A549 (cell line): Measurements from ENCODE around the gene SLC38A6. TPM values are rescaled to one million over a fixed set of nuclear protein-coding genes. Genes with fewer than 3 reads are reported as not detected.

Experiments used
- ATAC-seq, 2 experiments: fragments of 200-7000 bp in 1 of 2; fragments of >200 bp in 1 of 2; cut with Nextera tagmentation in 1 of 2; cut with Tn5 transposase in 1 of 2; 3 replicates each; pipeline versions ENCODE4 v1.8.0 to v1.9.1; 2018 to 2020; ENCODE audit warnings: mild to moderate bottlenecking in 1 of 2, moderate library complexity in 1 of 2
- CTCF ChIA-PET: fragments of 300-600 bp; sonication (Branson Sonifier 250); formaldehyde crosslinking; extraction: SDS; loops from one replicate; lab custom pipeline; 2021; ENCODE audit warnings: antibody characterized with exemption, inconsistent platforms; lab: Yijun Ruan, JAX
- POLR2A ChIA-PET: fragments of 350-600 bp; formaldehyde crosslinking; extraction: SDS; loops from one replicate; lab custom pipeline; 2021; ENCODE audit warnings: antibody characterized with exemption, inconsistent platforms; lab: Yijun Ruan, JAX
- DNase-seq, 2 experiments: peaks; one replicate each; pipeline versions ENCODE4 v3.0.0 to v3.0.0-alpha.2; 2011 to 2016; ENCODE audit warnings: low read depth in 1 of 2, low spot score in 1 of 2
- FAIRE-seq: peaks from 2 replicates; lab custom pipeline; 2011; peaks lifted over from hg19 to GRCh38; lab: Jason Lieb, UNC
- H3K27ac ChIP-seq, 2 experiments: fragments of >200 bp; sonication (Bioruptor Twin); formaldehyde crosslinking; 3 replicates each; pipeline ENCODE4 v1.5.1; 2016 to 2017
- H3K4me1 ChIP-seq: fragments of >200 bp; sonication (Bioruptor Twin); formaldehyde crosslinking; 3 replicates; pipeline ENCODE4 v1.6.1; 2016
- H3K4me2 ChIP-seq: fragments of >200 bp; sonication (Bioruptor Twin); formaldehyde crosslinking; 3 replicates; pipeline ENCODE4 v1.6.1; 2016
- H3K4me3 ChIP-seq: fragments of >200 bp; sonication (Bioruptor Twin); formaldehyde crosslinking; 3 replicates; pipeline ENCODE4 v1.5.1; 2016
- H3K9me3 ChIP-seq: fragments of >200 bp; sonication (Bioruptor Twin); formaldehyde crosslinking; 3 replicates; pipeline ENCODE4 v1.6.1; 2016
- BHLHE40 ChIP-seq: IDR thresholded peaks from 2 replicates; pipeline ENCODE4 v1.6.1; 2012; ENCODE audit warnings: low read depth, low read length, inconsistent platforms
- CBX2 ChIP-seq: fragments of 200-600 bp; sonication (generic); IDR thresholded peaks from 2 replicates; pipeline ENCODE4 v1.6.1; 2016; ENCODE audit warnings: low read depth, mild to moderate bottlenecking, borderline replicate concordance
- CBX8 ChIP-seq: fragments of 200-600 bp; sonication (generic); IDR thresholded peaks from 2 replicates; pipeline ENCODE4 v1.6.1; 2016
- CEBPB ChIP-seq, 2 experiments: fragments of >200 bp in 1 of 2; sonication (Bioruptor Twin) in 1 of 2; formaldehyde crosslinking in 1 of 2; IDR thresholded peaks; 2 replicates each; pipeline ENCODE4 v1.6.1; 2012 to 2016
- E2F6 ChIP-seq: IDR thresholded peaks from 2 replicates; pipeline ENCODE4 v1.6.1; 2012; ENCODE audit warnings: low read depth, borderline replicate concordance
- EP300 ChIP-seq, 2 experiments: fragments of >200 bp; sonication (Bioruptor Twin); formaldehyde crosslinking; IDR thresholded peaks; 2 replicates in 1 of 2; 3 replicates in 1 of 2; pipeline ENCODE4 v1.6.1; 2016 to 2017
- ESRRA ChIP-seq: fragments of 150-350 bp; IDR thresholded peaks from 2 replicates; pipeline ENCODE4 v1.6.1; 2014; ENCODE audit warnings: mild to moderate bottlenecking, low read length, borderline replicate concordance
- HOXB13 ChIP-seq: fragments of 250-450 bp; sonication (Bioruptor Pico); IDR thresholded peaks from 2 replicates; pipeline ENCODE4 v1.5.0; 2020; ENCODE audit warnings: low read depth, mild to moderate bottlenecking, moderate library complexity
- HOXB5 ChIP-seq: fragments of 250-450 bp; sonication (Bioruptor Pico); IDR thresholded peaks from 2 replicates; pipeline ENCODE4 v1.5.0; 2020; ENCODE audit warnings: mild to moderate bottlenecking, moderate library complexity
- JUNB ChIP-seq: fragments of >200 bp; sonication (Bioruptor Twin); formaldehyde crosslinking; IDR thresholded peaks from 2 replicates; pipeline ENCODE4 v1.6.1; 2016
- MYC ChIP-seq: IDR thresholded peaks from 2 replicates; pipeline ENCODE4 v1.6.1; 2012; ENCODE audit warnings: mild to moderate bottlenecking, inconsistent platforms, low read length, improper control_type of control experiment, borderline replicate concordance
- PHF8 ChIP-seq: fragments of 200-600 bp; sonication (generic); IDR thresholded peaks from 2 replicates; pipeline ENCODE4 v1.6.1; 2016; ENCODE audit warnings: low read depth, mild to moderate bottlenecking, antibody characterized with exemption, moderate library complexity, borderline replicate concordance
- POLR2A ChIP-seq: IDR thresholded peaks from 2 replicates; pipeline ENCODE4 v1.6.1; 2012; ENCODE audit warnings: mild to moderate bottlenecking, low read length
- RAD21 ChIP-seq, 2 experiments: fragments of >200 bp in 1 of 2; sonication (Bioruptor Twin) in 1 of 2; formaldehyde crosslinking in 1 of 2; IDR thresholded peaks in 1 of 2; conservative IDR thresholded peaks in 1 of 2; 2 replicates in 1 of 2; 3 replicates in 1 of 2; pipeline ENCODE4 v1.6.1; 2012 to 2018; ENCODE audit warnings: inconsistent platforms in 1 of 2
- RARB ChIP-seq: fragments of 250-450 bp; sonication (Bioruptor Pico); IDR thresholded peaks from 2 replicates; pipeline ENCODE4 v1.8.0; 2021; ENCODE audit warnings: mild to moderate bottlenecking, moderate library complexity
- REST ChIP-seq: fragments of 200-600 bp; sonication (generic); IDR thresholded peaks from 2 replicates; pipeline ENCODE4 v1.6.1; 2016; ENCODE audit warnings: antibody characterized with exemption, mild to moderate bottlenecking, moderate library complexity
- SMC3 ChIP-seq: fragments of >200 bp; sonication (Bioruptor Twin); formaldehyde crosslinking; IDR thresholded peaks from 3 replicates; pipeline ENCODE4 v1.6.1; 2018; ENCODE audit warnings: inconsistent platforms
- SREBF2 ChIP-seq: fragments of 450-650 bp; IDR thresholded peaks from 2 replicates; pipeline ENCODE4 v1.6.1; 2014; ENCODE audit warnings: mild to moderate bottlenecking, moderate library complexity
- ZFP36 ChIP-seq: fragments of 450-650 bp; IDR thresholded peaks from 2 replicates; pipeline ENCODE4 v1.6.1; 2014; ENCODE audit warnings: borderline replicate concordance; ENCODE audit not compliant: partially characterized antibody
- ZNF302 ChIP-seq: fragments of 250-450 bp; sonication (Bioruptor Pico); IDR thresholded peaks from 2 replicates; pipeline ENCODE4 v1.9.0; 2021; ENCODE audit warnings: inconsistent platforms, mild to moderate bottlenecking, moderate library complexity
- WGBS: methylation state at CpG from one replicate; pipeline ENCODE4 v1.1.6; 2017; ENCODE audit errors: missing lambda C conversion rate; 5-methylcytosine and 5-hydroxymethylcytosine counted together
- polyA plus RNA-seq, 4 experiments: library from polyadenylated mRNA; depleted of rRNA in 3 of 4; stranded (reverse); fragments of >200 nt; fragmentation: RNase III in 1 of 4; extraction: RNeasy Plus Mini Kit Qiagen cat#74134 plus additional on column Dnase treatment in 1 of 4; gene quantifications; 2 replicates in 3 of 4; 3 replicates in 1 of 4; pipeline ENCODE4 v1.2.3, GENCODE V29; 2011 to 2017

Gene SLC38A6
- polyA plus RNA-seq, 2 of the 4 experiments (the other 2 are of a cell fraction), result 33.3 to 37.8 TPM

DNA sequence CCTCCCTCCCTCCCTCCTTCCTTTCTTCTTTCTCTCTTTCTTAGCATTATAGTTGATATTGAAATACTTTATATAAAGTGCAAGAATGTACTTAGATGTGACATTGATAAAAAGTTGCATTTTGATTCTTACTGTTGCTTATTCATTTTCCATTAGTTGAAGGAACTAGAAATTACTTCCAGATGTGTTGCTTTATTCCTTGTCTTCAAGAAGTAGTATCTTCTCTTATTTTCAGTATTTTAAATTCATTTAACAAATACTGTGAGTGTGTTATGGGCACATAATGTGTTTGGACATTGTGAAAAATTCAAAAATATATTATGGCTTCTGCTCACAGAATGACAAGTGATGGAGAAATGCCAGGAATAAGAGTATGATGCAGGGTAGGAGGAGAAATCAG is 45.7 kb upstream of the SLC38A6 start (continued):
- TF ChIP-seq RAD21 (conservative IDR thresholded peaks at IDR 0.05 in 1 of 2, IDR thresholded peaks at IDR 0.05 in 1 of 2) (no peak), ZNF302 (CRISPR knock-in tag) (no peak), HOXB13 (no peak), HOXB5 (no peak), EP300 (IDR thresholded peaks at IDR 0.05) (no peak), E2F6 (no peak)

GRCh38 chr14:60943637-60944032 is 37.4 kb upstream of the SLC38A6 start:
- CTCF ChIA-PET, result no interaction called here
- H3K9me3 ChIP-seq, result no peaks in the 10 kb centered on the region
- no peak for DNase-seq
- 93% methylated on average over 1 of the region's 1 CpG for WGBS
- no peak for TF ChIP-seq BHLHE40
- no peak for TF ChIP-seq SREBF2
- no peak for TF ChIP-seq JUNB
- no peak for TF ChIP-seq PHF8
- no peak for TF ChIP-seq CBX2
- no peak for TF ChIP-seq POLR2A
- no peak for TF ChIP-seq ZFP36
- no peak for TF ChIP-seq SMC3
- no peak for TF ChIP-seq RARB (CRISPR knock-in tag)
- TF ChIP-seq MYC, result no peak
- TF ChIP-seq ESRRA, result no peak
- no peak for TF ChIP-seq RAD21 (conservative IDR thresholded peaks at IDR 0.05 in 1 of 2, IDR thresholded peaks at IDR 0.05 in 1 of 2)
- no peak for TF ChIP-seq REST
- TF ChIP-seq, all 56 proteins: peak for 0
- H3K4me3 ChIP-seq, result no peak overlapping the region
- FAIRE-seq (no peak), ATAC-seq (no peak)
- H3K4me2 ChIP-seq, result no peak overlapping the region
- POLR2A ChIA-PET, result no interaction called here
- no peak overlapping the region for H3K27ac ChIP-seq
- no peaks in the 10 kb centered on the region for H3K4me1 ChIP-seq

DNA sequence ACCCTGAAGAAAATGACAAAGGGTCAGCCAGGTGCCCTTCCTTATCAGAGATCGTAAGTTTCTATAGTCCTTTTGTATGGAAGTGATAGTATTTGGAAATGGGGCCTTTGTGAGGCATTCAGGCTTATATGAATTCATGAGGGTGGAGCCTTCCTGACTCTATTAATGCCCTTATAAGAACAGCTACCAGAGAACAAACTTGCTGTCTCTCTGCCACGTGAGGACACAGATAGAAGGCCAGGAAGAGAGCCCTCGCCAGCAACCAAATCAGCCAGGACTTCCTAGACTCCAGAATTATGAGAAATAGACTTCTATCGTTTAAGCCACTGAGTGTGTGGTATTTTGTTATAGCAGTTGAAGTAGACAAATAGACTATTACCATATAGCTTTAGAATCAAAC is 36.8 kb upstream of the SLC38A6 start:
- no peak overlapping the region for H3K4me2 ChIP-seq
- no peak for DNase-seq
- H3K4me3 ChIP-seq, result no peak overlapping the region
- ATAC-seq, result no peak
- no peak for TF ChIP-seq PHF8
- TF ChIP-seq, all 56 proteins: peak for 0
- FAIRE-seq, result peak; percentile 59
- no peak overlapping the region for H3K27ac ChIP-seq
- ChIA-PET POLR2A (no interaction called here), CTCF (no interaction called here)
- 87% methylated on average over 4 of the region's 4 CpGs for WGBS
- no peaks in the 10 kb centered on the region for H3K4me1 ChIP-seq
- H3K9me3 ChIP-seq, result no peaks in the 10 kb centered on the region

DNA sequence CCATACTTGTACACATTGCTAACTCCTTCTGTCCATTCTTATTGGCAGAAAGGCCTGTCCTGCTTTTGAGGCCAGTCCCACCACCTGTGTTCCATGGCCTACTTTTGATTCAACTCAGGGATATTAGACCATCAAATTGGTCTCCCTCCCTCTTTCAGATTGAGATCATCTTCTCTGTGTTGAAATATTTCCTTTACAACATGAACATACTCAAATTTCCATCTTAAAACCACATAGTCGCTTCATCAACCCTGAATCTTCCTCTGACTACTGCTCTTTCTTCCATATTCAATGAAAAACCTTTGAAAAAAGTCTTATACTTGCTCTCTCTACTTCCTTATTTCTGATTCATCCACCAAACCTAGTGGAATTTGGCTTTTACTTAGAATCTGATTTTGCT is 35.1 kb upstream of the SLC38A6 start:
- Histone ChIP-seq H3K9me3 (no peaks in the 10 kb centered on the region), H3K4me3 (no peak overlapping the region), H3K4me2 (no peak overlapping the region), H3K4me1 (no peaks in the 10 kb centered on the region)
- POLR2A ChIA-PET, result no interaction called here
- 83% methylated on average over 1 of the region's 1 CpG for WGBS
- ATAC-seq (no peak), FAIRE-seq (no peak), DNase-seq (no peak)
- TF ChIP-seq CBX8 (no peak), CEBPB (IDR thresholded peaks at IDR 0.05) (no peak)
- TF ChIP-seq, all 56 proteins: peak for 0
- CTCF ChIA-PET, result no interaction called here
- H3K27ac ChIP-seq, result no peak overlapping the region
